Measurements from ENCODE around the gene IFI44.

IFI44 gene

DNA sequence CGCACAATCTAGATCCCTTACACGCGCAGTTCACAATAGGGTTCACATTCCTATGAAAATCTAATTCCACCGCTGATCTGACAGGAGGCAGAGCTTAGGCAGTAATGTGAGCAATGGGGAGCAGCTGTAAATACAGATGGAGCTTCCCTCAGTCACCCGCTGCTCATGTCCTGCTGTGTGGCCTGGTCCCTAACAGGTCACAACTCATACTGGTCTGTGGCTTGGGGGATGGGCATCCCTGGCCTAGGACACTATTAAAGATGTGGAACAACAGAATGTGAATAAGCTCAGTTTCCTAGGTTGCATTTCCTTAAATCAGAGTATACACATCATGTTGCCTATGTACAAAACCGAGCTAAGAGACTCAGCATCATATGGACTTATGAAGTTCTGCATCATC lies 16.2 kb downstream of the IFI44 start:
- Histone ChIP-seq H3K36me3 (ENCODE audit: control insufficient read depth in 2 of 2, insufficient read depth in 1 of 2, low read length in 2 of 2) (no peaks in the 10 kb centered on the region), H3K9me3 (ENCODE audit: control insufficient read depth, insufficient read depth, low read depth, low read length) (no peaks in the 10 kb centered on the region), H3K4me3 (ENCODE audit: low read depth, low read length) (no peak overlapping the region), H3K4me1 (ENCODE audit: control insufficient read depth, insufficient read depth, low read length) (no peaks in the 10 kb centered on the region), H3K27ac (ENCODE audit: extremely low read depth, low read depth, low read length) (no peak overlapping the region)
- CTCF ChIA-PET: interaction anchor here (0.5 to 1.1 kb wide), 3 partner anchors 12 to 308 kb away, joined by 3 to 5 read pairs (median 4); no protein-coding TSS in a partner anchor
- POLR2A ChIA-PET: no interaction called here
- TF ChIP-seq KLF16 (tag by site-specific recombination; IDR thresholded peaks at IDR 0.05) (no peak), ZNF658 (tag by site-specific recombination; IDR thresholded peaks at IDR 0.05) (no peak)

DNA sequence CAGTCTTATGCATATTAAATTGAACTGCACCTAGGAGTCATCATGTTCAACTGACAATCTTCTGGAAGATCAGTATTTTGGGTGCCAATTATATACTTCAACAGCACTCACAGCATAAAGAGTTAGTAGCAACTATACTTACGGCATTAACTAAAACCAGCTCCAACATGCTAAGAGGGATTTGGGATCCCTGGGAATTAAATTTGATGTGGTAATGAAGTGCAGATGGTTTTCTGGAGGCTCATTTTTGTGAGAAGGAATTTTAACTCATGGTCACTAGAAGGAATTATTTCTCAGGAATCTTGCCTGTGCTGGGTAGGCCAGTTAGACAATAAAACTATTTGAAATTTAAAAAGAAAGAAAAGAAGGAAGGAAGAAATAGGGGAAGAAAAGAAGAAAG lies 18.3 kb downstream of the IFI44 start:
- ChIA-PET POLR2A (no interaction called here), CTCF (interaction anchor here (0.7 to 2.4 kb wide), 2 partner anchors 50 to 59 kb away, joined by 4 to 11 read pairs; no protein-coding TSS in a partner anchor)
- TF ChIP-seq ZNF768 (tag by site-specific recombination; IDR thresholded peaks at IDR 0.05): no peak
- no peak overlapping the region for H3K27ac ChIP-seq (ENCODE audit: extremely low read depth, low read depth, low read length)
- H3K4me3 ChIP-seq (ENCODE audit: low read depth, low read length): no peak overlapping the region
- no peaks in the 10 kb centered on the region for H3K4me1 ChIP-seq (ENCODE audit: control insufficient read depth, insufficient read depth, low read length)
- H3K36me3 ChIP-seq (ENCODE audit: control insufficient read depth in 2 of 2, insufficient read depth in 1 of 2, low read length in 2 of 2): no peaks in the 10 kb centered on the region
- no peaks in the 10 kb centered on the region for H3K9me3 ChIP-seq (ENCODE audit: control insufficient read depth, insufficient read depth, low read depth, low read length)

DNA sequence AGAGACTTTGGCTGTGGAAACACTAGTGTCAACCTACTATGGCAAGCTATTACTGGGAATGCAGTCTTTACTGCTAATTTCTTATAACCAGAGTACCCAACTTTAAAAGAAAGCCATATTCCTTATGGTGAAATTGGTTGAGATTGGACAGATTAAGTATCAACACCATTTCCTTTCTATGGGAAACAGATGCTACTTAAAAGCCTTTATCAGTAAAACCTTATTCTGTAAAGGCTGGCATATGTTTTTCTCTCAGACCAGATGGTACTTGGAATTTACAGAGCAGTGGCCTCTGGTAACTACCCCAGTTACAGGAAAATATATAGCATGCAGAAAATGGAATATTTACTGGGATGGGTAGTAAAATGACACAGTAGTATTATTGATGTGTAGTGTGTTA lies 18.8 kb downstream of the IFI44 start:
- Histone ChIP-seq H3K27ac (ENCODE audit: extremely low read depth, low read depth, low read length) (no peak overlapping the region), H3K9me3 (ENCODE audit: control insufficient read depth, insufficient read depth, low read depth, low read length) (no peaks in the 10 kb centered on the region), H3K4me1 (ENCODE audit: control insufficient read depth, insufficient read depth, low read length) (no peaks in the 10 kb centered on the region), H3K36me3 (ENCODE audit: control insufficient read depth in 2 of 2, insufficient read depth in 1 of 2, low read length in 2 of 2) (no peaks in the 10 kb centered on the region), H3K4me3 (ENCODE audit: low read depth, low read length) (no peak overlapping the region)
- POLR2A ChIA-PET: no interaction called here
- CTCF ChIA-PET: interaction anchor here (0.7 to 2.4 kb wide), 2 partner anchors 51 to 59 kb away, joined by 4 to 11 read pairs; no protein-coding TSS in a partner anchor
- TF ChIP-seq ZNF311 (tag by site-specific recombination; IDR thresholded peaks at IDR 0.05; ENCODE audit: borderline replicate concordance) (no peak), ZNF302 (tag by site-specific recombination; IDR thresholded peaks at IDR 0.05; ENCODE audit: low read depth) (no peak), ZSCAN16 (tag by site-specific recombination; IDR thresholded peaks at IDR 0.05) (no peak), EGR2 (tag by site-specific recombination; IDR thresholded peaks at IDR 0.05; ENCODE audit: low read depth) (no peak), MZF1 (tag by site-specific recombination; IDR thresholded peaks at IDR 0.05; ENCODE audit: borderline replicate concordance) (no peak), ZNF391 (tag by site-specific recombination; IDR thresholded peaks at IDR 0.05; ENCODE audit: borderline replicate concordance, low read depth) (no peak)
- TF ChIP-seq, protein P1, sequence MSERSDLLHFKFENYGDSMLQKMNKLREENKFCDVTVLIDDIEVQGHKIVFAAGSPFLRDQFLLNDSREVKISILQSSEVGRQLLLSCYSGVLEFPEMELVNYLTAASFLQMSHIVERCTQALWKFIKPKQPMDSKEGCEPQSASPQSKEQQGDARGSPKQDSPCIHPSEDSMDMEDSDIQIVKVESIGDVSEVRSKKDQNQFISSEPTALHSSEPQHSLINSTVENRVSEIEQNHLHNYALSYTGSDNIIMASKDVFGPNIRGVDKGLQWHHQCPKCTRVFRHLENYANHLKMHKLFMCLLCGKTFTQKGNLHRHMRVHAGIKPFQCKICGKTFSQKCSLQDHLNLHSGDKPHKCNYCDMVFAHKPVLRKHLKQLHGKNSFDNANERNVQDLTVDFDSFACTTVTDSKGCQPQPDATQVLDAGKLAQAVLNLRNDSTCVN (tag by site-specific recombination; optimal IDR thresholded peaks at IDR 0.05): no peak

DNA sequence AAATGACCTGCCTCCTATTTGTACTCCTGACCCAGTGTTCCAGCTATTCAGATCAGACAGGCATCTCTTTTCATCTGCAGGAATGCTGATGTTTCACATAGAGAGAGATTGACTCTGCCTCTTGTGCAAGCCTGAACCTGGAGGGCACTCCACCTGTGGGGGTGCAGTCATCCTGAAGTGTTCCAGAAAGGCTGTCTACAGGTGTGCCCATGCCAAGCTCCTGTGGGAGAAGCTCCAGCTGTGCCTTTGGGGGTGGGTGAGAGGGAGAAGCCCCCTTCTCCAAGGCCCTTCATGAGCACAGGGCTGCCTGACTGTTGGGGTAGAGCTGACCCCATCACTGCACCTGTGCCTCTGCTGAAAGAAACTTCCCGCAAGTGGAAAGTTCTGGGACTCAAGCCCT lies 22.8 kb downstream of the IFI44 start:
- CTCF ChIA-PET: interaction anchor here (0.9 to 2.0 kb wide), 2 partner anchors 52 to 55 kb away, joined by 3 to 10 read pairs; partner anchors contain the start of gene IFI44L
- no peaks in the 10 kb centered on the region for H3K4me1 ChIP-seq (ENCODE audit: control insufficient read depth, insufficient read depth, low read length)
- H3K27ac ChIP-seq (ENCODE audit: extremely low read depth, low read depth, low read length): no peak overlapping the region
- no peak overlapping the region for H3K4me3 ChIP-seq (ENCODE audit: low read depth, low read length)
- POLR2A ChIA-PET: no interaction called here
- no peaks in the 10 kb centered on the region for H3K9me3 ChIP-seq (ENCODE audit: control insufficient read depth, insufficient read depth, low read depth, low read length)
- no peaks in the 10 kb centered on the region for H3K36me3 ChIP-seq (ENCODE audit: control insufficient read depth in 2 of 2, insufficient read depth in 1 of 2, low read length in 2 of 2)
- TF ChIP-seq ZNF341 (tag by site-specific recombination; IDR thresholded peaks at IDR 0.05; ENCODE audit: low read depth) (no peak), HOXC10 (CRISPR knock-in tag; IDR thresholded peaks at IDR 0.05) (no peak), ZNF624 (tag by site-specific recombination; IDR thresholded peaks at IDR 0.05) (no peak), WT1 (tag by site-specific recombination; IDR thresholded peaks at IDR 0.05) (no peak)
- TF ChIP-seq, protein P2, sequence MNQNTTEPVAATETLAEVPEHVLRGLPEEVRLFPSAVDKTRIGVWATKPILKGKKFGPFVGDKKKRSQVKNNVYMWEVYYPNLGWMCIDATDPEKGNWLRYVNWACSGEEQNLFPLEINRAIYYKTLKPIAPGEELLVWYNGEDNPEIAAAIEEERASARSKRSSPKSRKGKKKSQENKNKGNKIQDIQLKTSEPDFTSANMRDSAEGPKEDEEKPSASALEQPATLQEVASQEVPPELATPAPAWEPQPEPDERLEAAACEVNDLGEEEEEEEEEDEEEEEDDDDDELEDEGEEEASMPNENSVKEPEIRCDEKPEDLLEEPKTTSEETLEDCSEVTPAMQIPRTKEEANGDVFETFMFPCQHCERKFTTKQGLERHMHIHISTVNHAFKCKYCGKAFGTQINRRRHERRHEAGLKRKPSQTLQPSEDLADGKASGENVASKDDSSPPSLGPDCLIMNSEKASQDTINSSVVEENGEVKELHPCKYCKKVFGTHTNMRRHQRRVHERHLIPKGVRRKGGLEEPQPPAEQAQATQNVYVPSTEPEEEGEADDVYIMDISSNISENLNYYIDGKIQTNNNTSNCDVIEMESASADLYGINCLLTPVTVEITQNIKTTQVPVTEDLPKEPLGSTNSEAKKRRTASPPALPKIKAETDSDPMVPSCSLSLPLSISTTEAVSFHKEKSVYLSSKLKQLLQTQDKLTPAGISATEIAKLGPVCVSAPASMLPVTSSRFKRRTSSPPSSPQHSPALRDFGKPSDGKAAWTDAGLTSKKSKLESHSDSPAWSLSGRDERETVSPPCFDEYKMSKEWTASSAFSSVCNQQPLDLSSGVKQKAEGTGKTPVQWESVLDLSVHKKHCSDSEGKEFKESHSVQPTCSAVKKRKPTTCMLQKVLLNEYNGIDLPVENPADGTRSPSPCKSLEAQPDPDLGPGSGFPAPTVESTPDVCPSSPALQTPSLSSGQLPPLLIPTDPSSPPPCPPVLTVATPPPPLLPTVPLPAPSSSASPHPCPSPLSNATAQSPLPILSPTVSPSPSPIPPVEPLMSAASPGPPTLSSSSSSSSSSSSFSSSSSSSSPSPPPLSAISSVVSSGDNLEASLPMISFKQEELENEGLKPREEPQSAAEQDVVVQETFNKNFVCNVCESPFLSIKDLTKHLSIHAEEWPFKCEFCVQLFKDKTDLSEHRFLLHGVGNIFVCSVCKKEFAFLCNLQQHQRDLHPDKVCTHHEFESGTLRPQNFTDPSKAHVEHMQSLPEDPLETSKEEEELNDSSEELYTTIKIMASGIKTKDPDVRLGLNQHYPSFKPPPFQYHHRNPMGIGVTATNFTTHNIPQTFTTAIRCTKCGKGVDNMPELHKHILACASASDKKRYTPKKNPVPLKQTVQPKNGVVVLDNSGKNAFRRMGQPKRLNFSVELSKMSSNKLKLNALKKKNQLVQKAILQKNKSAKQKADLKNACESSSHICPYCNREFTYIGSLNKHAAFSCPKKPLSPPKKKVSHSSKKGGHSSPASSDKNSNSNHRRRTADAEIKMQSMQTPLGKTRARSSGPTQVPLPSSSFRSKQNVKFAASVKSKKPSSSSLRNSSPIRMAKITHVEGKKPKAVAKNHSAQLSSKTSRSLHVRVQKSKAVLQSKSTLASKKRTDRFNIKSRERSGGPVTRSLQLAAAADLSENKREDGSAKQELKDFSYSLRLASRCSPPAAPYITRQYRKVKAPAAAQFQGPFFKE (tag by site-specific recombination; IDR thresholded peaks at IDR 0.05; ENCODE audit: borderline replicate concordance): no peak
- TF ChIP-seq, protein P3, sequence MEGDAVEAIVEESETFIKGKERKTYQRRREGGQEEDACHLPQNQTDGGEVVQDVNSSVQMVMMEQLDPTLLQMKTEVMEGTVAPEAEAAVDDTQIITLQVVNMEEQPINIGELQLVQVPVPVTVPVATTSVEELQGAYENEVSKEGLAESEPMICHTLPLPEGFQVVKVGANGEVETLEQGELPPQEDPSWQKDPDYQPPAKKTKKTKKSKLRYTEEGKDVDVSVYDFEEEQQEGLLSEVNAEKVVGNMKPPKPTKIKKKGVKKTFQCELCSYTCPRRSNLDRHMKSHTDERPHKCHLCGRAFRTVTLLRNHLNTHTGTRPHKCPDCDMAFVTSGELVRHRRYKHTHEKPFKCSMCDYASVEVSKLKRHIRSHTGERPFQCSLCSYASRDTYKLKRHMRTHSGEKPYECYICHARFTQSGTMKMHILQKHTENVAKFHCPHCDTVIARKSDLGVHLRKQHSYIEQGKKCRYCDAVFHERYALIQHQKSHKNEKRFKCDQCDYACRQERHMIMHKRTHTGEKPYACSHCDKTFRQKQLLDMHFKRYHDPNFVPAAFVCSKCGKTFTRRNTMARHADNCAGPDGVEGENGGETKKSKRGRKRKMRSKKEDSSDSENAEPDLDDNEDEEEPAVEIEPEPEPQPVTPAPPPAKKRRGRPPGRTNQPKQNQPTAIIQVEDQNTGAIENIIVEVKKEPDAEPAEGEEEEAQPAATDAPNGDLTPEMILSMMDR (tag by site-specific recombination; IDR thresholded peaks at IDR 0.05): no peak
- TF ChIP-seq, protein P4, sequence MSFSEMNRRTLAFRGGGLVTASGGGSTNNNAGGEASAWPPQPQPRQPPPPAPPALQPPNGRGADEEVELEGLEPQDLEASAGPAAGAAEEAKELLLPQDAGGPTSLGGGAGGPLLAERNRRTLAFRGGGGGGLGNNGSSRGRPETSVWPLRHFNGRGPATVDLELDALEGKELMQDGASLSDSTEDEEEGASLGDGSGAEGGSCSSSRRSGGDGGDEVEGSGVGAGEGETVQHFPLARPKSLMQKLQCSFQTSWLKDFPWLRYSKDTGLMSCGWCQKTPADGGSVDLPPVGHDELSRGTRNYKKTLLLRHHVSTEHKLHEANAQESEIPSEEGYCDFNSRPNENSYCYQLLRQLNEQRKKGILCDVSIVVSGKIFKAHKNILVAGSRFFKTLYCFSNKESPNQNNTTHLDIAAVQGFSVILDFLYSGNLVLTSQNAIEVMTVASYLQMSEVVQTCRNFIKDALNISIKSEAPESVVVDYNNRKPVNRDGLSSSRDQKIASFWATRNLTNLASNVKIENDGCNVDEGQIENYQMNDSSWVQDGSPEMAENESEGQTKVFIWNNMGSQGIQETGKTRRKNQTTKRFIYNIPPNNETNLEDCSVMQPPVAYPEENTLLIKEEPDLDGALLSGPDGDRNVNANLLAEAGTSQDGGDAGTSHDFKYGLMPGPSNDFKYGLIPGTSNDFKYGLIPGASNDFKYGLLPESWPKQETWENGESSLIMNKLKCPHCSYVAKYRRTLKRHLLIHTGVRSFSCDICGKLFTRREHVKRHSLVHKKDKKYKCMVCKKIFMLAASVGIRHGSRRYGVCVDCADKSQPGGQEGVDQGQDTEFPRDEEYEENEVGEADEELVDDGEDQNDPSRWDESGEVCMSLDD (tag by site-specific recombination; IDR thresholded peaks at IDR 0.05): no peak

Data from HEK293 (cell line).